GM18502 (cell line): Measurements from ENCODE around the gene PCDHGA2.
"Not testable (repeated sequence)": the region's sequence is repeated elsewhere in the genome, so short reads cannot be mapped to it uniquely, and the experiment has no call there.

Source experiments
- ATAC-seq: cut with Tn5 transposase; IDR thresholded peaks from one replicate; pipeline ENCODE4 v1.9.1; 2021; ENCODE audit warnings: mild to moderate bottlenecking; ENCODE audit not compliant: unreplicated experiment, poor library complexity

Gene PCDHGA2

GRCh38 chr5:141345327-141345726, 6.8 kb downstream of the PCDHGA2 start:
- ATAC-seq = no peak

DNA sequence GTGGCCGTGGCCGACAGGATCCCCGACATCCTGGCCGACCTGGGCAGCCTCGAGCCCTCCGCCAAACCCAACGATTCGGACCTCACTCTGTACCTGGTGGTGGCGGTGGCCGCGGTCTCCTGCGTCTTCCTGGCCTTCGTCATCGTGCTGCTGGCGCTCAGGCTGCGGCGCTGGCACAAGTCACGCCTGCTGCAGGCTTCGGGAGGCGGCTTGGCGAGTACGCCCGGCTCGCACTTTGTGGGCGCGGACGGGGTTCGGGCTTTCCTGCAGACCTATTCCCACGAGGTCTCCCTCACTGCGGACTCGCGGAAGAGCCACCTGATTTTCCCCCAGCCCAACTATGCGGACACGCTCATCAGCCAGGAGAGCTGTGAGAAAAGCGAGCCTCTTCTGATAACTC, 7.5 kb downstream of the PCDHGA2 start:
- not testable (repeated sequence) for ATAC-seq

DNA sequence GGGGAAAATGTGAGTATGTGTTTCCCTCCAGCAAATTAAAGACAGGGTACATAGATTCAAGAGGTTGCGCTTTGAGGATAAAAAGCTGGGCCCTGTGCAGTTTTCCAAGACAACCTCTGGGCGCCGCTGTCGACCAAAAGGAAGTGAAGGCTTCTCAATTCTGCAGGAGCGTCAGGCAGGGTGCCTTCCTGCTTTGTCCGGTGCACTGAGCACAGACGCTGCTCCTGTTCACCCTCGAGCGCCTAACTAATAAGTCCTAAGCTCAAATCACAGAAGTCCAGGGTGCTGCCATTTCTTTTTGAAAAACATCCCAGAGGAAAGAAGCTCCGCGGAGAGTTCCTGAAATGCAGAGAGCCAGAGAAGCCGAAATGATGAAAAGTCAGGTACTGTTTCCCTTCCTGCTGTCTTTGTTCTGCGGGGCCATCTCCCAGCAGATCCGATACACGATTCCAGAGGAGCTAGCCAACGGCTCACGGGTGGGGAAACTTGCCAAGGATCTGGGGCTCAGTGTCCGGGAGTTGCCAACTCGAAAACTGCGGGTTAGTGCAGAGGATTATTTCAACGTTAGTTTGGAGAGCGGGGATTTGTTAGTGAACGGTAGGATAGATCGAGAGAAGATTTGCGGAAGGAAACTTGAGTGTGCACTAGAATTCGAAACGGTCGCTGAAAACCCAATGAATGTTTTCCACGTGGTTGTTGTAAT, 11.5 kb downstream of the PCDHGA2 start, which contains the start of gene PCDHGB1:
Gene PCDHGB1 (plus strand): TSS at position 183 of the 703 bp plus-strand sequence. CDS start 162 bp downstream, at position 345.
- ATAC-seq = no peak

DNA sequence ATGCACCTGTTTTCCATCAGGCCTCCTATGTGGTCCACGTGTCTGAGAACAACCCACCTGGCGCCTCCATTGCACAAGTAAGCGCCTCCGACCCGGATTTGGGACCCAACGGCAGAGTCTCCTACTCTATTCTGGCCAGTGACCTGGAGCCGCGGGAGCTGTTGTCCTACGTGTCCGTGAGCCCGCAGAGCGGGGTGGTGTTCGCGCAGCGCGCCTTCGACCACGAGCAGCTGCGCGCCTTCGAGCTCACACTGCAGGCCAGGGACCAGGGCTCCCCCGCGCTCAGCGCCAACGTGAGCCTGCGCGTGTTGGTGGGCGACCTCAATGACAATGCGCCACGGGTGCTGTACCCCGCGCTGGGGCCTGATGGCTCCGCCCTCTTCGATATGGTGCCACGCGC, 13.0 kb downstream of the PCDHGA2 start:
- ATAC-seq = no peak

DNA sequence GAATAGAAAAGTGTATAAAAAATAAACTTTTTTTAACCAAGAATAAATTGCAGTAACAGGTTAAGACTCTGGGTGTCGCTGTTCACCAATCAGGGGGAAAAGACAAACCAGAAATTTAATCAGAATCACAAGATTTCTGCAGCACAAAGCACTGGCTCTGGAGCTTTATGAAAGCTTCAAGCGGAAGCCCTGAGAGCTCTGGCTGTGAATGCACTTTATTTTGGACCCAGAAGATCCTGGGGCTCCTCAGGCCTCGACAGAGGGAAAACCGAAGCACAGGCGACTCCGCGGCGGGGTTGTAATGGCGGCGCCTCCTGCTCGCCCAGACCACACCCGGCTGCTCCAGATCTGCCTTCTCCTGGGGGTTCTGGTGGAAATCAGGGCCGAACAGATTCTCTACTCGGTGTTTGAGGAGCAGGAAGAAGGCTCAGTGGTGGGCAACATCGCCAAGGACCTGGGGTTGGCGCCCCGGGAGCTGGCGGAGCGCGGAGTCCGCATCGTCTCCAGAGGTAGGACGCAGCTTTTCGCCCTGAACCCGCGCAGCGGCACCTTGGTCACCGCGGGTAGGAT, 16.4 kb downstream of the PCDHGA2 start, which contains the start of gene PCDHGA4:
Gene PCDHGA4 (plus strand): TSS at position 122 of the 570 bp plus-strand sequence. CDS start 87 bp downstream, at position 209.
- ATAC-seq = no peak

DNA sequence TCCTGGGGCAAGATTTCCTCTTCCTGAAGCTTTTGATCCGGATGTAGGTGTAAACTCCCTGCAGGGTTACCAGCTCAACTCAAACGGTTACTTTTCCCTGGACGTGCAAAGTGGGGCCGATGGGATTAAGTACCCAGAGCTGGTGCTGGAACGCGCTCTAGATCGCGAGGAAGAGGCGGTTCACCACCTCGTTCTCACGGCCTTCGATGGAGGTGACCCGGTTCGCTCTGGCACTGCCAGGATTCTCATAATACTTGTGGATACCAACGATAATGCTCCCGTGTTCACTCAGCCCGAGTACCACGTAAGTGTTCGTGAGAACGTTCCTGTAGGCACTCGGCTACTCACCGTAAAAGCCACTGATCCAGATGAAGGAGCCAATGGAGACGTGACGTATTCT, 17.1 kb downstream of the PCDHGA2 start:
- ATAC-seq = no peak

GRCh38 chr5:141356133-141356532, 17.6 kb downstream of the PCDHGA2 start:
- ATAC-seq = no peak

- ATAC-seq = no peak
These were observed 18.4 kb downstream of the PCDHGA2 start for GRCh38 chr5:141356950-141357349.

- peak; percentile 47 for ATAC-seq
These were observed 21.3 kb downstream of the PCDHGA2 start, which contains the start of gene PCDHGB2 for GRCh38 chr5:141359790-141360426. PCDHGB2 (plus strand) TSS chr5:141359994; CDS start chr5:141360136, 142 bp downstream.

DNA sequence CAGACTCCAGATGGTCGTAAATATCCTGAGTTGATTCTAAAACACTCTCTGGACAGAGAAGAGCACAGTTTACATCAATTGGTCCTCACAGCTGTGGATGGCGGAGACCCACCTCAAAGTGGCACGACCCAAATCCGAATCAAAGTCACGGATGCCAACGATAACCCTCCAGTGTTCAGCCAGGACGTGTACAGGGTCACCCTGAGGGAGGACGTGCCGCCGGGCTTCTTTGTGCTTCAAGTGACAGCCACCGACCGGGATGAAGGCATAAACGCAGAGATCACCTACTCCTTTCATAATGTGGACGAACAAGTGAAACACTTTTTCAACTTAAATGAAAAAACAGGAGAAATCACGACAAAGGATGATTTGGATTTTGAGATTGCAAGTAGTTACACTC, 22.1 kb downstream of the PCDHGA2 start:
- no peak for ATAC-seq

DNA sequence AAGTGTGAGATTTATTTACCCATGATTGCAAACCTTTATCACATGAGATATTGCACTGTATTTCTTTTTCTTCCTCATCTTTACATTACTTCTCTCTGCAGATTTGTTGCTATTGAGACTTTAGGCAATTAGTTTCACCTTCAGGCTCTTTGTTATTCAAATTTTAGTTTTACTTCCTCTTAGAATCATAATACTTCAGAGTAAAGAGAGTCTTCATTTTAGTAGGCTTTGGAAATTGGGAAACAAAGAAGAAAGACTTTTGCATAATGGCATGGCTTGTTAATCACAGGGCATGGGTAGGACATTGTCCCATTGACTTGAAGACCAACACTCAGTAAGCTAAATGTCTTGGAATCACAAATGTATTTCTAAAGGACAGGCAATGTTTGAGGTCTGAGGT, 24.2 kb downstream of the PCDHGA2 start:
- ATAC-seq = no peak

DNA sequence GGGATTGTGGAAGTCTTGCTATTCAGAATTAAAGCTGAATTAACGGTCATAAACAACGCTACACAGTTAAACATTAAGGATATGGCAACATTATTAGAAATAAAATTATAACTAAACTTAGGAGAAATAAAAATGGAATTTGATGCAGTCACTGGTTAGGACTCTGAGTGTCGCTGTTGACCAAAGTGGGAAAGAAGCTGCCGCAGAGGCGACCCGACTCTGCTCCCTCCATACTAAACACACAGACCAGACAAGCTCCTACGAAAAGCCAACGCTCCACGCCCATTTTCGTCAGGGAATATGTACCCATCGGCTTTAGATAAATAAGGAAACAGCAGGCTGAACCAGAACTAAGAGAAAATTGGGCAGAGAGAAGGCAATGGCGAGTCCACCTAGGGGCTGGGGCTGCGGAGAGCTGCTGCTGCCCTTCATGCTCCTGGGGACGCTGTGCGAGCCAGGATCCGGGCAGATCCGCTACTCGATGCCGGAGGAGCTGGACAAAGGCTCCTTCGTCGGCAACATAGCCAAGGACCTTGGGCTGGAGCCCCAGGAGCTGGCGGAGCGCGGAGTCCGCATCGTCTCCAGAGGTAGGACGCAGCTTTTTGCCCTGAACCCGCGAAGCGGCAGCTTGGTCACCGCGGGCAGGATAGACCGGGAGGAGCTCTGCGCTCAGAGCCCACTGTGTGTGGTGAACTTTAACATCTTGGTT, 25.5 kb downstream of the PCDHGA2 start, which contains the start of gene PCDHGA5:
Gene PCDHGA5 (plus strand): TSS at position 211 of the 709 bp plus-strand sequence. CDS start 169 bp downstream, at position 380.
- ATAC-seq = no peak

- ATAC-seq = no peak
These were observed 27.7 kb downstream of the PCDHGA2 start for GRCh38 chr5:141366016-141366896.

DNA sequence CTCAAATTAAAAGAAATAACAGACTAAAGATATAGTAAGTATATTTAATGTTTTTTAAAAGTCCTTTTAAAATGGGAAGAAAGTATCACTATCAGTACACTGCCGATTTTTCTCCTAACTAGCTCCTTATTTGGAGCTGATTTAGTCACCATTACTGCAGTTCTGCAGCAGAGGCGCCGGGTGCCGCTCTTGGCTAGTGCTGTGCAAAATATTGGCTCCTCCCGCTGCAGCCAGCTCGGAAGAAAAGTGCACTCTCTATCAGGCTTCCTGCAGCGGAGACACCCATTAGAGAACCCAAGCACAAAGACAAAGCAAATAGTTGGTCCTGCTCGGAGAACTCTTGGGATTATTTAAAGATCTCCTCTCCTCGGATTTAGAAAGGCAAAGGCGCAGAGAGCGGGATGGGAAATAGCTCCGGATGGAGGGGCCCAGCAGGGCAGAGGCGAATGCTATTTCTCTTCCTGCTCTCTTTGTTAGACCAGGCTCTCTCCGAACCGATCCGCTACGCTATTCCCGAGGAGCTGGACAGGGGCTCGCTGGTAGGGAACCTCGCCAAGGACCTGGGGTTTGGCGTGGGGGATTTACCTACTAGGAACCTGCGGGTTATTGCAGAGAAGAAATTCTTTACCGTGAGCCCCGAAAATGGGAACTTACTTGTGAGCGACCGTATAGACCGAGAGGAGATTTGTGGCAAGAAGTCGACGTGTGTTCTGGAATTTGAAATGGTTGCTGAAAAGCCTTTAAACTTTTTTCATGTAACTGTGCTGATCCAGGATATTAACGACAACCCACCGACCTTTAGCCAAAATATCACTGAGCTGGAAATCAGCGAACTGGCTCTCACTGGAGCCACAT, 31.7 kb downstream of the PCDHGA2 start, which contains the start of gene PCDHGB3:
Gene PCDHGB3 (plus strand): TSS at position 249 of the 855 bp plus-strand sequence. CDS start 153 bp downstream, at position 402.
- peak; percentile 61 for ATAC-seq

DNA sequence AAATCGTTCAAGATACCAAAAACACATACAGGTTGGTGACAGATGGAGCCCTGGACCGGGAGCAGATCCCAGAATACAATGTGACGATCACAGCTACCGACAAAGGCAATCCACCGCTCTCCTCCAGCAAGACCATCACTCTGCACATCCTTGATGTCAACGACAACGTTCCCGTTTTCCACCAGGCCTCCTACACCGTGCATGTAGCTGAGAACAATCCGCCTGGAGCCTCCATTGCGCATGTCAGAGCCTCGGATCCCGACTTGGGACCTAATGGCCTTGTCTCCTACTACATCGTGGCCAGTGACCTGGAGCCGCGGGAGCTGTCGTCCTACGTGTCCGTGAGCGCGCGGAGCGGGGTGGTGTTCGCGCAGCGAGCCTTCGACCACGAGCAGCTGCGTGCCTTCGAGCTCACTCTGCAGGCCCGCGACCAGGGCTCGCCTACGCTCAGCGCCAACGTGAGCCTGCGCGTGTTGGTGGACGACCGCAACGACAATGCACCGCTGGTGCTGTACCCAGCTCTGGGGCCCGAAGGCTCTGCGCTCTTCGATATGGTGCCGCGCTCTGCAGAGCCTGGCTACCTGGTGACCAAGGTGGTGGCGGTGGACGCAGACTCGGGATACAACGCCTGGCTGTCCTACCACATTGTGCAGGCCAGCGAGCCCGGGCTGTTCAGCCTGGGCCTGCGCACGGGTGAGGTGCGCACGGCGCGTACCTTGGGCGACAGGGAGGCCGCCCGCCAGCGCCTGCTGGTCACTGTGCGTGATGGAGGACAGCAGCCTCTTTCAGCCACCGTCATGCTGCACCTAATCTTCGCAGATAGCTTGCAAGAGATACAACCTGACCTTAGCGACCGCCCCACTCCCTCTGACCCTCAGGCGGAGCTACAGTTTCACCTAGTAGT, 33.3 kb downstream of the PCDHGA2 start:
- no peak for ATAC-seq

DNA sequence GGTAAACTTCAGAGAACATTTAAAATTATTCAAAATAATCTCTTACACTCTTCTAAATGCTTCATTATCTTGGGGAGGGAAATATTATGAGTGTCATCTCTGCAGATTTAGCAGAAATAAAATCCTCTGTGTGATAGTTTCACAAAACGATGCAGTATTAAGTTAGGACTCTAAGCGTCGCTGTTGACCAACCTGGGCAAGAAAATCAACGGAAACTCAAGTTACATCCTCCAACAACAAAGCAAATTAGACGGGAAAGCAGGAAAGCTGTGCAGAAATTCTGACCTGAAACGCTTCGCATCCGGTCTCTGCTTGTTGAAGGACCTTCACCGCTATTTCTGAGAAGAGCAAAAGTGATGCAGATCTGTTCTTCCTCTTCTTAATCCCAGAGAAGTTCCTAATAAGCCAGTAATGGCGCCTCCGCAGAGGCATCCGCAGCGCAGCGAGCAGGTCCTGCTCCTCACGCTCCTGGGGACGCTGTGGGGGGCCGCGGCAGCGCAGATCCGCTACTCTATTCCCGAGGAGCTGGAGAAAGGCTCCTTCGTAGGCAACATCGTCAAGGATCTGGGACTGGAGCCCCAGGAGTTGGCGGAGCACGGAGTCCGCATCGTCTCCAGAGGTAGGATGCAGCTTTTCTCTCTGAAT, 35.2 kb downstream of the PCDHGA2 start, which contains the start of gene PCDHGA6:
Gene PCDHGA6 (plus strand): TSS at position 219 of the 645 bp plus-strand sequence. CDS start 193 bp downstream, at position 412.
- no peak for ATAC-seq

GRCh38 chr5:141374627-141375026, 36.1 kb downstream of the PCDHGA2 start:
- no peak for ATAC-seq
